ENCODE data around the gene PEDS1. TPM values are rescaled to one million over a fixed set of nuclear protein-coding genes. Genes with fewer than 3 reads are reported as not detected.
A peak's percentile ranks its signal among the peaks of the same experiment; 100 is the strongest.

PEDS1 gene
- total RNA-seq (2021) (35.0 to 36.7 TPM (median 35.6 TPM) in 3 replicates), Bru-seq, nascent RNA (percentile 68 among the genes with signal in this experiment)
- long read RNA-seq, experiment 1, full-length matches to known transcripts = 128 of 161 reads
- long read RNA-seq, experiment 1, partial matches to known transcripts = 5 of 161 reads
- long read RNA-seq, experiment 1, other reads (novel, unspliced or antisense) = 28 of 161 reads
- long read RNA-seq, experiment 2, full-length matches to known transcripts = 31 of 58 reads
- long read RNA-seq, experiment 2, partial matches to known transcripts = 4 of 58 reads
- long read RNA-seq, experiment 2, other reads (novel, unspliced or antisense) = 23 of 58 reads
- long read RNA-seq, experiment 3 = 0 reads

DNA sequence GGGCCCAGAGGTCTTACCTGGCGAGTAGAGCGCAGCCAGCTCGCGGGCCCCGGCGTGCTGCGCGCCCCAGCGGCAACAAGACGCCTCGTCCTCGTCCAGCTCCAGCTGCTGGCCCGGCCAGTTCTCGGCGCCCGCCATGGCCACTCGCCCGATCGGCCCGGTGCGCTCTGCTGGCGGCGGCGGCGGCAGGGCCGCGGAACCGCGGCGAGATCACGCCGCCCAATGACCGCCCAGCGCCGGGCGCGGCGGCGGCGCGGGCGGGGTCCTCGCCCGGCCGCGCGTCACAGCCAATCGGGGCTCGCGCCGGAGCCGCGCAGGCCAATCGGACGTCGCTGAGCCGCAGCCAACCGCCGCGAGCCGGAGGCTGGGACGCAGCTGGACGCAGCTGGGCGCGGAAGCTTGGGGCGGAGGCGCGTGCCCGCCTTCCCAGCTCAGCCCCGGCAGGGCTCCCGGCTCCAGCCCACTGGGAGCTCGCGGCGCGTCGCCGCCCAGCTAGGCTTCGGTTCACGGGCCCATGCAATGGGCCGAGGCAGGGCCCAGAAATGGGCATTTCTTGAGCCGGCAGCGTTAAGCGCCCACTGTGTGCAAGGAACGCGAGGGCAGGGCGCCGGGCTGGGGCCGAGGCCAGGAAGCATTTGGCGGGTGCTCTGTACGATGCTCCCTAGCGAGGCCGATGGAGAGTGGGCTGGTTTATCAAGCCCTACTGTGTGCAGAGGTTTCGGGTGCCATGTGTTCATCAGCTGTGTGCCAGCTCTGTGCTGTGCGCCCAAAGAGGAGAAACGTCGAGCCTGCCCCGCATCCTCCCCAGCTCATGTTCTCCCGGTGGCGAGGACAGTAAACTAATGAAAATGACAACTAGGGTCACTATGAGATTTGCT lies at the start of gene PEDS1:
TSS of gene PEDS1 (minus strand) at position 224 of the 878 bp plus-strand sequence. CDS start at position 138, 86 bp downstream.
- Mint-ChIP-seq H3K9me3 (no peaks in the 10 kb centered on the region), H3K4me1 (peaks cover 41% of the 10 kb centered on the region), H3K27ac (peak within 1 kb of the TSS; percentile 89), H3K36me3 (0 out of 2 replicates have a peak, but pooled peaks cover 7% of the 10 kb centered on the region), H3K27me3 (ENCODE audit: low read depth) (peaks cover 15% of the 10 kb centered on the region), H3K4me3 (peak within 1 kb of the TSS; percentile 83)
- peak; percentile 88 for DNase-seq (ENCODE audit: low spot score)
- ATAC-seq = peak; percentile 91
- ChIA-PET POLR2A (interaction anchor here (0.6 to 2.9 kb wide), 9 partner anchors 10 to 175 kb away, joined by 3 to 15 read pairs (median 4); no protein-coding TSS in a partner anchor), CTCF (interaction anchor here (0.5 to 3.8 kb wide), 23 partner anchors 10 to 637 kb away, joined by 3 to 89 read pairs (median 9); no protein-coding TSS in a partner anchor)
- TF ChIP-seq ZNF121 (CRISPR knock-in tag; IDR thresholded peaks at IDR 0.05) (no peak), TP53 (CRISPR knock-in tag; IDR thresholded peaks at IDR 0.05) (peak; percentile 76), RORB (CRISPR knock-in tag; IDR thresholded peaks at IDR 0.05) (no peak), MYBL2 (CRISPR knock-in tag; IDR thresholded peaks at IDR 0.05) (peak; percentile 86; the same call in 1 of the 2 replicates), FOXJ3 (CRISPR knock-in tag; IDR thresholded peaks at IDR 0.05; ENCODE audit: borderline replicate concordance) (no peak), USF1 (CRISPR knock-in tag; IDR thresholded peaks at IDR 0.05) (0 out of 2 replicates have a peak, but pooled peaks have one; percentile 8), MAX (CRISPR knock-in tag; IDR thresholded peaks at IDR 0.05) (peak; percentile 95), ZNF423 (CRISPR knock-in tag; IDR thresholded peaks at IDR 0.05) (no peak), ETV6 (CRISPR knock-in tag; IDR thresholded peaks at IDR 0.05) (peak; percentile 81; the same call in 1 of the 2 replicates), OVOL2 (CRISPR knock-in tag; IDR thresholded peaks at IDR 0.05; ENCODE audit: borderline replicate concordance) (no peak), JAZF1 (CRISPR knock-in tag; IDR thresholded peaks at IDR 0.05) (no peak), SMAD3 (CRISPR knock-in tag; IDR thresholded peaks at IDR 0.05; ENCODE audit: borderline replicate concordance) (0 out of 2 replicates have a peak, but pooled peaks have one; percentile 7), TCF7 (CRISPR knock-in tag; IDR thresholded peaks at IDR 0.05; ENCODE audit: low read depth) (no peak), ZNF425 (CRISPR knock-in tag; conservative IDR thresholded peaks at IDR 0.05) (no peak), MXD4 (CRISPR knock-in tag; IDR thresholded peaks at IDR 0.05; ENCODE audit: borderline replicate concordance) (no peak), CBFB (CRISPR knock-in tag; IDR thresholded peaks at IDR 0.05; ENCODE audit: low read depth) (peak; percentile 79), HMGA2 (CRISPR knock-in tag; IDR thresholded peaks at IDR 0.05) (no peak), ZBTB21 (CRISPR knock-in tag; IDR thresholded peaks at IDR 0.05; ENCODE audit: borderline replicate concordance) (peak; percentile 68; the same call in 1 of the 2 replicates), FOXP1 (CRISPR knock-in tag; IDR thresholded peaks at IDR 0.05; ENCODE audit: borderline replicate concordance) (peak; percentile 94)
- TF ChIP-seq, protein P1, sequence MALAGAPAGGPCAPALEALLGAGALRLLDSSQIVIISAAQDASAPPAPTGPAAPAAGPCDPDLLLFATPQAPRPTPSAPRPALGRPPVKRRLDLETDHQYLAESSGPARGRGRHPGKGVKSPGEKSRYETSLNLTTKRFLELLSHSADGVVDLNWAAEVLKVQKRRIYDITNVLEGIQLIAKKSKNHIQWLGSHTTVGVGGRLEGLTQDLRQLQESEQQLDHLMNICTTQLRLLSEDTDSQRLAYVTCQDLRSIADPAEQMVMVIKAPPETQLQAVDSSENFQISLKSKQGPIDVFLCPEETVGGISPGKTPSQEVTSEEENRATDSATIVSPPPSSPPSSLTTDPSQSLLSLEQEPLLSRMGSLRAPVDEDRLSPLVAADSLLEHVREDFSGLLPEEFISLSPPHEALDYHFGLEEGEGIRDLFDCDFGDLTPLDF (CRISPR knock-in tag; IDR thresholded peaks at IDR 0.05) = peak; percentile 78
- TF ChIP-seq, protein P2, sequence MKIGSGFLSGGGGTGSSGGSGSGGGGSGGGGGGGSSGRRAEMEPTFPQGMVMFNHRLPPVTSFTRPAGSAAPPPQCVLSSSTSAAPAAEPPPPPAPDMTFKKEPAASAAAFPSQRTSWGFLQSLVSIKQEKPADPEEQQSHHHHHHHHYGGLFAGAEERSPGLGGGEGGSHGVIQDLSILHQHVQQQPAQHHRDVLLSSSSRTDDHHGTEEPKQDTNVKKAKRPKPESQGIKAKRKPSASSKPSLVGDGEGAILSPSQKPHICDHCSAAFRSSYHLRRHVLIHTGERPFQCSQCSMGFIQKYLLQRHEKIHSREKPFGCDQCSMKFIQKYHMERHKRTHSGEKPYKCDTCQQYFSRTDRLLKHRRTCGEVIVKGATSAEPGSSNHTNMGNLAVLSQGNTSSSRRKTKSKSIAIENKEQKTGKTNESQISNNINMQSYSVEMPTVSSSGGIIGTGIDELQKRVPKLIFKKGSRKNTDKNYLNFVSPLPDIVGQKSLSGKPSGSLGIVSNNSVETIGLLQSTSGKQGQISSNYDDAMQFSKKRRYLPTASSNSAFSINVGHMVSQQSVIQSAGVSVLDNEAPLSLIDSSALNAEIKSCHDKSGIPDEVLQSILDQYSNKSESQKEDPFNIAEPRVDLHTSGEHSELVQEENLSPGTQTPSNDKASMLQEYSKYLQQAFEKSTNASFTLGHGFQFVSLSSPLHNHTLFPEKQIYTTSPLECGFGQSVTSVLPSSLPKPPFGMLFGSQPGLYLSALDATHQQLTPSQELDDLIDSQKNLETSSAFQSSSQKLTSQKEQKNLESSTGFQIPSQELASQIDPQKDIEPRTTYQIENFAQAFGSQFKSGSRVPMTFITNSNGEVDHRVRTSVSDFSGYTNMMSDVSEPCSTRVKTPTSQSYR (CRISPR knock-in tag; IDR thresholded peaks at IDR 0.05) = 0 out of 2 replicates have a peak, but pooled peaks have one; percentile 37
- TF ChIP-seq, protein P3, sequence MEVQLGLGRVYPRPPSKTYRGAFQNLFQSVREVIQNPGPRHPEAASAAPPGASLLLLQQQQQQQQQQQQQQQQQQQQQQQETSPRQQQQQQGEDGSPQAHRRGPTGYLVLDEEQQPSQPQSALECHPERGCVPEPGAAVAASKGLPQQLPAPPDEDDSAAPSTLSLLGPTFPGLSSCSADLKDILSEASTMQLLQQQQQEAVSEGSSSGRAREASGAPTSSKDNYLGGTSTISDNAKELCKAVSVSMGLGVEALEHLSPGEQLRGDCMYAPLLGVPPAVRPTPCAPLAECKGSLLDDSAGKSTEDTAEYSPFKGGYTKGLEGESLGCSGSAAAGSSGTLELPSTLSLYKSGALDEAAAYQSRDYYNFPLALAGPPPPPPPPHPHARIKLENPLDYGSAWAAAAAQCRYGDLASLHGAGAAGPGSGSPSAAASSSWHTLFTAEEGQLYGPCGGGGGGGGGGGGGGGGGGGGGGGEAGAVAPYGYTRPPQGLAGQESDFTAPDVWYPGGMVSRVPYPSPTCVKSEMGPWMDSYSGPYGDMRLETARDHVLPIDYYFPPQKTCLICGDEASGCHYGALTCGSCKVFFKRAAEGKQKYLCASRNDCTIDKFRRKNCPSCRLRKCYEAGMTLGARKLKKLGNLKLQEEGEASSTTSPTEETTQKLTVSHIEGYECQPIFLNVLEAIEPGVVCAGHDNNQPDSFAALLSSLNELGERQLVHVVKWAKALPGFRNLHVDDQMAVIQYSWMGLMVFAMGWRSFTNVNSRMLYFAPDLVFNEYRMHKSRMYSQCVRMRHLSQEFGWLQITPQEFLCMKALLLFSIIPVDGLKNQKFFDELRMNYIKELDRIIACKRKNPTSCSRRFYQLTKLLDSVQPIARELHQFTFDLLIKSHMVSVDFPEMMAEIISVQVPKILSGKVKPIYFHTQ (CRISPR knock-in tag; IDR thresholded peaks at IDR 0.05) = no peak
